ENCODE results near the gene C16orf46.
"Not testable (repeated sequence)": the region's sequence is repeated elsewhere in the genome, so short reads cannot be mapped to it uniquely, and the experiment has no call there.

C16orf46 gene

DNA sequence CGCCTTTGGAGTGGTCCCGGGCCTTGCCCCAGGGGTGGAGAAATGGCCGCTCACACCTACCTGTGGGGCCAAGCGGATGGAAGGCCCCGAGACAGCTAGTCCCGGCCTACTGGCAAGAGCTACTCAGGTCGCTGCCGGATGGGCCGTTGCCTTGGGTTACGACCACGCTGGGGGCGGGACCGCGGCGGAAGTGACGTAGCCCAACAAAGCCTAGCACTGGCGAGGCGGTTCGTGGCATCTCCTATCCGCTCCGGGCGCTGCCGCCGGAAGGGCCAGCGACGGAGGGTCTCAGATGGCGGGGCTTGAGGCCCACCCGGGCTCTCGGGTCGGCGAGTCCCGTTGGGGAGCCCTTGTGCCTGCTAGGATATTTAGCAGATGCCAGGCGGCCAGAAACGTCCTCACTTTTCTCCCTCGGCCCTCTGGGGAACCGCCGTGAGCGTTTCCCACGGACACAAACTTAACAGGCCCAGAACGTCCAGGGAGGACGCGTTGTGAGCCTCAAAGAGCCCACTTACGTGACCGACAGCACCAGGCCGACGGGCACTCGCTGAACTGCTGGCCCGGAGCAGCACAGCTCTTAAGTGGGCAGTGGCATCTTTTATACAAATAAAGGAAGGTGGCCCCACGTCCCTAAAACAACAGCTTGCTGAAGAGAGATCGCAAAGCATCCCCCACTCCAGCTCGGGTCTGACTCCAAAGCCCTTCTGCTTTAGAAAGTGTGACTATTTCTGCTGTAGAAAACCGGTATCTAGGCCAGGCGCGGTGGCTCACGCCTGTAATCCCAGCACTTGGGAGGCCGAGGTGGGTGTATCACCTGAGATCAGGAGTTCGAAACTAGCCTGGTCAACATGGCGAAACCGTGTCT, at the start of gene C16orf46:
C16orf46 (minus strand) TSS at position 163 of the 865 bp plus-strand sequence. CDS start 13,283 bp downstream, outside the sequence.
- DNase-seq (ENCODE audit: low read depth): peak; percentile 95

DNA sequence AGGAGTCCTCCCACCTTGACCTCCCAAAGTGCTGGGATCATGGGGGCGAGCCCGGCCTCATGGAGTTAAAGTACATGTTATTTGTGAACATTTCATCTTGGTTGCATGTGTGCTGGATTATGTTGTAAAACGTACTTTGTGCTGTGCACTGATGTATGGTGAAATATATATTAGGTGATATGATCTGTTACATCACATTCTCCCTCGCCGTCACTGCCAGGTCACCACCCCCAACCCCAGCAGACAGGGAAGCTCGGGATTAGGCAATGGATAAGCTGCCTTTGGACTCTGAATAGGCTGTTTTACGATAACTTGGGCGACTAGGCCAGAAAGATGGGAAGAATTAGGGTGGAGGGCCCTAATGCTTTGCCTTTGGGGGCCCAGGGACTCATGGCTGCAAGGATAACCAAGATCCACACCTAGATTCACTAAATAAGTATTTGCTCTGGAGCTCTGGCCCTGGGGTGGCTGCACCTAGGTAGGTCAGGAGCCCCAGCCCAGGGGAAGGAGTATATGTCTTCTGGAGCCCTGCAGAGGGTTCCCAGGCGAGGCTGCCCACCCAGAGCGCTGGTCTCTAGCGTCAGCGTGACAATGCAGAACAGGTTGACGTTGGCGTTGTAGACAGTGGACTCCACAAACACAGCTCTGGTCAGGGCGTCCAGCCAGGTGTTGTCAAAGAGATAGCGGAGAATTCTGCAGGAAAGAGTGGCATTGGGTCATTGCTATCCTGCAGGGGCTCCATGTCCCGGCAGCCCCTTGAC, 46.2 kb upstream of the C16orf46 start:
- no peak for DNase-seq (ENCODE audit: low read depth)

GRCh38 chr16:81121474-81121990, 44.5 kb upstream of the C16orf46 start:
- no peak for DNase-seq (ENCODE audit: low read depth)

GRCh38 chr16:81117436-81117835, 40.4 kb upstream of the C16orf46 start:
- DNase-seq (ENCODE audit: low read depth): no peak

- no peak for DNase-seq (ENCODE audit: low read depth)
These were observed 39.2 kb upstream of the C16orf46 start for GRCh38 chr16:81116285-81116684.

GRCh38 chr16:81112453-81112852, 35.4 kb upstream of the C16orf46 start:
- DNase-seq (ENCODE audit: low read depth): no peak

GRCh38 chr16:81109274-81109673, 32.2 kb upstream of the C16orf46 start:
- not testable (repeated sequence) for DNase-seq (ENCODE audit: low read depth)

DNA sequence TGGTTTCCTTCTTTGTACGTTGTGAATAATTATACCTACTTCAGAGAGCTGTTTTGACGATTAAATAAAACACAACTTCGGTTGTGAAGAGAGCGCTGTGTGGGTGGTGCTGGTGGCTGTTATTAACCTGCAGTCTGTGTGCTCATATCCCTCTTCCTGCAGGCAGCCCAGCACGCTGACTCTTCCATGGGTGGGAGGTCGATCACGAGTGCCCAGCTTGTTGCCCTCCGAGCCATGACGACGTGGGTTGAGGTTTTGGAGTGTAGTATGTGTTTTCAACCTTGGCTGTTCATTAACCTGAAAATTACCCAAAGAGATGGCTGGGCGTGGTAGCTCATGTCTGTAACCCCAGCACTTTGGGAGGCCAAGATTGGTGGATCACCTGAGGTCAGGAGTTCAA, 30.5 kb upstream of the C16orf46 start:
- no peak for DNase-seq (ENCODE audit: low read depth)

- no peak for DNase-seq (ENCODE audit: low read depth)
These were observed 29.9 kb upstream of the C16orf46 start for GRCh38 chr16:81106826-81107503.

DNA sequence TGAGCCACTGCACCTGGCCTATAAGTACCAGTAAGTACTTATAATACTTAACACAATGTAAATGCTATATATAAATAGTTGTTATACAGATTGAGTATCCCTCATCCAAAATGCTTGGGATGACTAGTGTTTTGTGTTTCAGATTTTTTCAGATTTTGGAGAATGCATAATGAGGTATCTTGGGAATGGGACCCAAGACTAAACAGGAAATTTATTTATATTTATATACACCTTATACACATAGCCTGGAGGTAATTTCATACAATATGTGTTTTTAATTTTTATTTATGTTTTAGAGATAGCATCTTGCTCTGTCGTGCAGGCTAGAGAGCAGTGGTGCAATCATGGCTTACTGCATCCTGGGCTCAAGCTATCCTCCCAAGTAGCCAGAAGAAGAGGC, 28.9 kb upstream of the C16orf46 start:
- DNase-seq (ENCODE audit: low read depth): no peak

GRCh38 chr16:81101702-81102101, 24.7 kb upstream of the C16orf46 start:
- no peak for DNase-seq (ENCODE audit: low read depth)

- no peak for DNase-seq (ENCODE audit: low read depth)
These were observed 22.9 kb upstream of the C16orf46 start for GRCh38 chr16:81099958-81100357.

GRCh38 chr16:81097230-81097629, 20.2 kb upstream of the C16orf46 start:
- DNase-seq (ENCODE audit: low read depth): no peak

DNA sequence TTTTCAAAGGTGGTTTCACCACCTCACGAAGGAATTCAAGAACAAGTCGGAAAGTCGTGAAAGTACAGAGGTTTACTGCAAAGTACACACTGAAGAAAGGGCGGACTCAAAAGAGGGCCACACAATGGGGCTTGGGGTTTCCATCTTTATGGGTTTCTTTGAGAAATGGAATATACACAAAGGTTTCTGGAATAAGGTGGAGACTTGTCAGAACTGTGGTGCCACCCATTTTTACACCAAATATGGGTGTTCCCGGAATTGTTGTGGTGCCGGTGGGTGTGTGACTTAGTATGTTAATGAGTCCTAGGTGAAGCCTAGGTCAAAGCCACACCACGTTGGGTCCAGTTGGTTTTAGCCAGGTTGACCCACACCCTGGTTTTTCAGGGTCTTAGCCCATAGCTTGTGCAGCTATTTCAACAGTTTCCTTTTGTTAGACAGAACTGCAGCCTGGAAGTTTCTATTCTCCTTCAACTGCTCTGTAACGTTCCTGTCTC, 19.7 kb upstream of the C16orf46 start:
- no peak for DNase-seq (ENCODE audit: low read depth)

DNA sequence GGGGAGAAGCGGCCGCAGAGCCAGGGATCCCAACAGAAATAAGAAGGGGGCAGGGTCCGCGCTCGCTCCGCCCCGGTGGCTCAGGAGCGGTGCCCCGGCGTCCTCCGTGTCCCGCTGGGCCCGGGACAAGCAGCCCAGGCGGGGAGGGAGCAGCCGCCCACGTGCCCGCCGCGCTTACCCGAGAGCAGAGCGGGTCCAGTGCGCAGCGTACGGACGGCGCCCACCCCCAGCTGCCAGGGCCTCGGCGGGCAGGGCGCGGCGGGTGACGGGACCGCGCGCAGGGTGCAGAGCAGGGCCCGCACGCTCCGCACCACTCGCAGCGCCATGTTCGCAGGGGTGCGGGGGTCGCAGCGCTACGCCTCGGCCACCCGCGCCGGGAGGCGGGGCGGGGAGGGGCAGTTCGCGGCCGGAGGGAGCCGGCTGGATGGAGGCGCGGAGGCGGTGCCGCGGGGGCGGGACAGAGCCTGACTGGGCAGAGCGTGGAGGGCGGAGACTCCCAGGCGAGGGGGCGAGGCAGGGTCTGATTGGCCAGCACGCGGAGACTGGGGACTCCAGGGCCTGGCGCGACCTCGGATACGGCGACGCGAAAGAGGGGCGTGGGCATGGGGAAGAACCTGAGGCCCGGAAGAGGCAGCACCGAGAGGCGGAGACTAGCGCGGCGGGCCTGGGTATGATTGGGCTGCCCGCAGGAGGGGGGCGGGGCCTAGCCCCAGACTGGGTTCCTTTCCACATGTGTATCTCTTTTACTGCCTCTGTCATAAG, 19.1 kb upstream of the C16orf46 start, which contains the start of gene GCSH:
GCSH (minus strand) TSS at position 443 of the 762 bp plus-strand sequence; CDS start at position 326, 117 bp downstream.
- peak; percentile 94 for DNase-seq (ENCODE audit: low read depth)

DNA sequence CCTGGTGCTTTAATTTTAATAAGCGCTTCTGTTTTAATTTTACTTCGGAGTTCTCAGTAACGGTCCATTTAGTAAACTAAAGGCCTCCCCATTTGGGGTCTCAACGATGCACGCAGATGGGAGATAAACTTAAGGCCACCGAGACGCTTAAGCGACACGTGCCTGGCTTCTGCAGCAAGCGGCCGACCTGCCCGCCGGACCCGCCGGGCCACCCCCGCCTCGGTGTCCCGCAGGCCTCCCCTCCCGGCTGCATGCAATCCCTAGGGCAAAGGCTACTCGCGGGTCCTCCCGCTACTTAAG, 18.6 kb upstream of the C16orf46 start:
- DNase-seq (ENCODE audit: low read depth): no peak

DNA sequence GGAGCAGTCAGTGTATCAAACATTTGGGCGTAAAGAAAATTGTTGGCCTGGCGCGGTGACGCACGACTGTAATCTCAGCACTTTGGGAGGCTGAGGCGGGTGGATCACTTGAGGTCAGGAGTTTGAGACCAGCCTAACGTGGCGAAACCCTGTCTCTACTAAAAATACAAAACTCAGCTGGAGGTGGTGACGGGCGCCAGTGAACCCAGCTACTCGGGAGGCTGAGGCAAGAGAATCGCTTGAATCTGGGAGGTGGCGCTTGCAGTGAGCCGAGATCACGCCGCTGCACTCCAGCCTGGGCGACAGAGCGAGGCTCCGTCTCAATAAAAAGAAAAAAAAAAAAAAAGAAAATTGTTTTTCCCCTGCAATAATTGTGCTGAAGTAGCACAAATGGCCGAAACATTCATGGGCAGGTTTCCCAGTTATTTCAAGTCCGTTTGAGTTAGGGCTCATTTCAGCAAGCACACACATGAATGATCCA, 17.8 kb upstream of the C16orf46 start:
- DNase-seq (ENCODE audit: low read depth): no peak

GRCh38 chr16:81088836-81089235, 11.8 kb upstream of the C16orf46 start:
- DNase-seq (ENCODE audit: low read depth): no peak

DNA sequence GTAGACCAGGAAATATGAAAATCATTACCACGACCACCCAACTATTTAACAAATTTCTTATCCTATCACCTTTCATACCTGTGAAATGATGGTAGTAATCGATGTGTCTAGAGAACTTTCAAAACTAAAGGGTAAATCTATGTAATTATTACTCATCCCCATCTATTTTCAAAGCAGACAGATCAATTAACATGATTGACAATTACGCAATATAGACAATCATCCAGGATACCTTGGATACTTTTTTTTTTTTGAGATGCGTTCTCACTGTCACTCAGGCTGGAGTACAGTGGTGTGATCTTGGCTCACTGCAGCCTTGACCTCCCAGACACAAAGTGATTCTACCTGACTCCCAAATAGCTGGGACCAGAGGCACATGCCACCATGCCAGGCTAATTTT, 4.0 kb upstream of the C16orf46 start:
- no peak for DNase-seq (ENCODE audit: low read depth)

- DNase-seq (ENCODE audit: low read depth): no peak
These were observed 3.2 kb upstream of the C16orf46 start for GRCh38 chr16:81080233-81080632.

DNA sequence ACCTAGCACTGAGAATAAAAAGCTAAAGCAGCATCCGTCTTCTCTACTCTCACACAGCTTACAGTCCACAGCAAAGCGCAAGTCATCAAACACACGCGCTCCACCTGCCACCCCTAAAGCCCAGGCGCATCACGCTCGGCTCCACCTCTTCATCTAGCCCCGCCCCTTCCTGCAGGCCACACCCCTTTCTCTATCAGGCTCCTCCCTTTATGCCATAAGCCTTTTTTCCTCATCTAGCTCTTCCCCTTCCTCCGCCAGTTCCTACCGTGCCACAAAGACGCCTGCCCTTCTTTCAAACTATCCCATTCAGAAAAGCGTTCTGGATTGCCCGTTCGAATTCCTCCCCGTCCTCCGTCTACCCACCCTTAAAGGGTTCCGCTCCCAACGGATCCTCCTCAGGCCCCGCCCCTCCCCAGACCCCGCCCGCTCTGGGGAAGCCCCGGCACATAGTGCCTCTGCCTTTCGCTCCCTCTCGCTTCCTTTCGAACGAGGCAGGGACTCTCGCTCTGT, 417 bp downstream of the C16orf46 start:
- DNase-seq (ENCODE audit: low read depth): peak; percentile 88
